Measurements from ENCODE around the gene STARD7.

DNA sequence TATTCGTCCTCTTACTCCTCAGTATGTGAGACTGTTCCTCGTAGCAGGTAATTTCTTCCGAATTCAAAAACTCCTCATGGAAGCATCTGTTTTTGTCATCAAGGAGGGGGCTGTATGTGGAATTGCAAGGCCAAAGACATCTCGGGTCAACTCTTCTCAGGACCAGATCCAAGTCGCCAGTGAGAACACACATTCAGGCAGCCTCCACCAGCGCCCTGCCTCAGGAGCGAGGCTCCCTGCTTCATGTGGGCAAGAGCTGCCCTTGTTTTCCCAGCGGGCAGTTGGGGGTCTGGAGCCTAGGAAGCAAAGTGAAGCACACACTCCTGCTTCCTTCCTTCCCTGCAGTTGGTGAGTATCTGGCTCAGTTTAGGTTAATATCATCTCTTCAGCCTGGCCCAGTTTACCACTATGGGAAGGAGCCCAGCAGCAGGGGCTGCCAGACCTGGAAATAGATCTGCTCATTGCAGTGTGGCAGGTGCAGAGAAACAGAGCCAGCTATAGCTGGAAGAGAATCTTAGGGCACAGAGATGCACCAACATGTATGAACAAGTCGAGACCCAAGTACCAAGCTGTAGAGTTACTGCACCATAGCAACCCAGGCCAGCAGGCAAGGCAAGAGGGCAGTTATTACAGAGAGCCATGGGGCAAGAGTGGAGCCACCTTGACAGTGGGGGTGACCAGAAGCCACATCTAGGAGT, 31.9 kb upstream of the STARD7 start:
- TF ChIP-seq, protein P1, sequence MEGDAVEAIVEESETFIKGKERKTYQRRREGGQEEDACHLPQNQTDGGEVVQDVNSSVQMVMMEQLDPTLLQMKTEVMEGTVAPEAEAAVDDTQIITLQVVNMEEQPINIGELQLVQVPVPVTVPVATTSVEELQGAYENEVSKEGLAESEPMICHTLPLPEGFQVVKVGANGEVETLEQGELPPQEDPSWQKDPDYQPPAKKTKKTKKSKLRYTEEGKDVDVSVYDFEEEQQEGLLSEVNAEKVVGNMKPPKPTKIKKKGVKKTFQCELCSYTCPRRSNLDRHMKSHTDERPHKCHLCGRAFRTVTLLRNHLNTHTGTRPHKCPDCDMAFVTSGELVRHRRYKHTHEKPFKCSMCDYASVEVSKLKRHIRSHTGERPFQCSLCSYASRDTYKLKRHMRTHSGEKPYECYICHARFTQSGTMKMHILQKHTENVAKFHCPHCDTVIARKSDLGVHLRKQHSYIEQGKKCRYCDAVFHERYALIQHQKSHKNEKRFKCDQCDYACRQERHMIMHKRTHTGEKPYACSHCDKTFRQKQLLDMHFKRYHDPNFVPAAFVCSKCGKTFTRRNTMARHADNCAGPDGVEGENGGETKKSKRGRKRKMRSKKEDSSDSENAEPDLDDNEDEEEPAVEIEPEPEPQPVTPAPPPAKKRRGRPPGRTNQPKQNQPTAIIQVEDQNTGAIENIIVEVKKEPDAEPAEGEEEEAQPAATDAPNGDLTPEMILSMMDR (IDR thresholded peaks at IDR 0.05; ENCODE audit: low read length) = no peak
- TF ChIP-seq EZH2phosphoT487 (IDR thresholded peaks at IDR 0.05; ENCODE audit: low read length) = no peak

Measured in MM.1S (cell line).